Measurements from ENCODE around the gene FAM200A. TPM values are rescaled to one million over a fixed set of nuclear protein-coding genes. Genes with fewer than 3 reads are reported as not detected.

Gene FAM200A
- total RNA-seq, 1 donor from 2014 or later: 21.1 TPM

DNA sequence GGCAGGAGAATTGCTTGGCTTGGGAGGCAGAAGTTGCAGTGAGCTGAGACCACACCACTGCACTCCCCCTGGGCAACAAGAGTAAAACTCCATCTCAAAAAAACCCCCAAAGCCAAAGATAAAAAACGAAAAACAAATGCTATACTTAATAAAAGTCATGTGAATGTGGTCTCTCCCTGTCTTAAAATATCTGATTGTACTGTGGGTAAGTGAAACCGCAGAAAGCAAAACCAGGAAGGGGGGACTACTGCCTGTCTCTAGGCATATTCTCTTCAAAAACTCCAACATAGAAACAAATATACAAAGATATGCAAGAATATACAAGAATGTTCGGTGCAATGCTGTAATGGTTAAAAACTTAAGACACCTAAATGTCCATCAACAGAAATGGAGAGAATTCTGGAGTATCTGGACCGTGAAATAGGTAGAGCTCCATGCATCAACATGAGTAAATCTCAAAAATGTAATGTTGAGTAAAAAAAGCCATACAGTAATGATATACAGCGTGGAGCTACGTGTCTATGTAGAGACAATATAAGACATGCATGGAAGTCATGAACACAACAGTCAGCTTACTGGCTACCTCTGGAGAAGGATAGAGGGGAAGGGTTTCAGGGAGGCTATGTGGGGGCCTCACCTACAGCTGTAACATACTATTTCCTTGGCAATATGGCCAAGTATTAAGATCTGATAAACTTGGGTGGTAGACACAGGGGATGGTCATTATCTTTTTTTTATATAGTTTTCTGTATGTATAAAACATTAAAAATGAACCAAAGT, 54.0 kb downstream of the FAM200A start:
- peaks cover 16% of the 10 kb centered on the region for H3K9me3 Mint-ChIP-seq
- no peak overlapping the region for H3K27ac Mint-ChIP-seq
- Histone ChIP-seq H3K9ac (peak overlapping the region; percentile 43), H3K4me3 (peak overlapping the region; percentile 84), H4K20me1 (ENCODE audit: low read depth) (peaks cover 20% of the 10 kb centered on the region), H3K27ac (no peak overlapping the region), H3K36me3 (peaks cover 12% of the 10 kb centered on the region), H3K4me1 (peaks cover 12% of the 10 kb centered on the region), H3K79me2 (ENCODE audit: low read depth) (peaks cover 55% of the 10 kb centered on the region), H3K27me3 (no peaks in the 10 kb centered on the region), H3K4me2 (peak overlapping the region; percentile 80), H2AFZ (replicated peaks) (no peak overlapping the region), H3F3A (ENCODE audit: low read depth) (peaks cover 18% of the 10 kb centered on the region), H3K9me3 (ENCODE audit: low read depth) (no peaks in the 10 kb centered on the region)
- H3K4me3 Mint-ChIP-seq: peak overlapping the region; percentile 100
- TF ChIP-seq, protein P1, sequence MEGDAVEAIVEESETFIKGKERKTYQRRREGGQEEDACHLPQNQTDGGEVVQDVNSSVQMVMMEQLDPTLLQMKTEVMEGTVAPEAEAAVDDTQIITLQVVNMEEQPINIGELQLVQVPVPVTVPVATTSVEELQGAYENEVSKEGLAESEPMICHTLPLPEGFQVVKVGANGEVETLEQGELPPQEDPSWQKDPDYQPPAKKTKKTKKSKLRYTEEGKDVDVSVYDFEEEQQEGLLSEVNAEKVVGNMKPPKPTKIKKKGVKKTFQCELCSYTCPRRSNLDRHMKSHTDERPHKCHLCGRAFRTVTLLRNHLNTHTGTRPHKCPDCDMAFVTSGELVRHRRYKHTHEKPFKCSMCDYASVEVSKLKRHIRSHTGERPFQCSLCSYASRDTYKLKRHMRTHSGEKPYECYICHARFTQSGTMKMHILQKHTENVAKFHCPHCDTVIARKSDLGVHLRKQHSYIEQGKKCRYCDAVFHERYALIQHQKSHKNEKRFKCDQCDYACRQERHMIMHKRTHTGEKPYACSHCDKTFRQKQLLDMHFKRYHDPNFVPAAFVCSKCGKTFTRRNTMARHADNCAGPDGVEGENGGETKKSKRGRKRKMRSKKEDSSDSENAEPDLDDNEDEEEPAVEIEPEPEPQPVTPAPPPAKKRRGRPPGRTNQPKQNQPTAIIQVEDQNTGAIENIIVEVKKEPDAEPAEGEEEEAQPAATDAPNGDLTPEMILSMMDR (IDR thresholded peaks at IDR 0.05): no peak
- TF ChIP-seq EZH2 (IDR thresholded peaks at IDR 0.05): no peak
- no peak for TF ChIP-seq EZH2phosphoT487 (IDR thresholded peaks at IDR 0.05)
- peaks cover 25% of the 10 kb centered on the region for H3K4me1 Mint-ChIP-seq
- peaks cover 3% of the 10 kb centered on the region for H3K27me3 Mint-ChIP-seq (ENCODE audit: insufficient read depth, low read depth)
- no peak for DNase-seq (ENCODE audit: low spot score)
- H3K36me3 Mint-ChIP-seq: peaks cover 34% of the 10 kb centered on the region

Other genes starting within 250 kb of the FAM200A start
- 143 and 154 TPM in 2 replicates for gene ARPC1A, start 226.2 kb downstream of the FAM200A start, total RNA-seq (ENCODE audit: low replicate concordance)
- gene ARPC1B, start 177.4 kb downstream of the FAM200A start, total RNA-seq (ENCODE audit: low replicate concordance): 23.6 and 50.5 TPM in 2 replicates
- 136 and 170 TPM in 2 replicates for gene PDAP1, start 143.5 kb downstream of the FAM200A start, total RNA-seq (ENCODE audit: low replicate concordance)
- gene BUD31, start 143.1 kb downstream of the FAM200A start, total RNA-seq (ENCODE audit: low replicate concordance): 59.7 and 98.2 TPM in 2 replicates
- 8.3 and 10.5 TPM in 2 replicates for gene PTCD1, start 113.3 kb downstream of the FAM200A start, total RNA-seq (ENCODE audit: low replicate concordance)
- gene CPSF4, start 113.2 kb downstream of the FAM200A start, total RNA-seq (ENCODE audit: low replicate concordance): 72.1 and 120 TPM in 2 replicates
- 2,754 and 3,838 TPM in 2 replicates for gene ATP5MF, start 85.9 kb downstream of the FAM200A start, total RNA-seq (ENCODE audit: low replicate concordance)
- 18.7 and 20.2 TPM in 2 replicates for gene ZNF789, start 79.2 kb downstream of the FAM200A start, total RNA-seq (ENCODE audit: low replicate concordance)
- 16.8 and 22.4 TPM in 2 replicates for gene ZNF394, start 51.8 kb downstream of the FAM200A start, total RNA-seq (ENCODE audit: low replicate concordance)
- 19.6 and 23.3 TPM in 2 replicates for gene ZKSCAN5, start 47.5 kb downstream of the FAM200A start, total RNA-seq (ENCODE audit: low replicate concordance)
- 59.3 and 66.3 TPM in 2 replicates for gene ZNF655, start 6.5 kb upstream of the FAM200A start, total RNA-seq (ENCODE audit: low replicate concordance)
- 0.53 TPM in 1 of 2 replicates, not detected in the other for gene TMEM225B, start 46.2 kb upstream of the FAM200A start, total RNA-seq (ENCODE audit: low replicate concordance)
- gene ZSCAN25, start 64.8 kb upstream of the FAM200A start, total RNA-seq (ENCODE audit: low replicate concordance): 8.7 and 13.3 TPM in 2 replicates
- not detected in 2 replicates for gene CYP3A5, start 127.9 kb upstream of the FAM200A start, total RNA-seq (ENCODE audit: low replicate concordance)
- gene CYP3A7, start 183.1 kb upstream of the FAM200A start, total RNA-seq (ENCODE audit: low replicate concordance): not detected in 2 replicates
- gene CYP3A4, start 232.1 kb upstream of the FAM200A start, total RNA-seq (ENCODE audit: low replicate concordance): not detected in 2 replicates